DMS 273 (cell line): Measurements from ENCODE around the gene CC2D1A.
"Not testable (repeated sequence)": the region's sequence is repeated elsewhere in the genome, so short reads cannot be mapped to it uniquely, and the experiment has no call there.

Experiments
- DNase-seq: peaks from one replicate; lab custom pipeline; 2025; ENCODE audit not compliant: unreplicated experiment; lab: John Stamatoyannopoulos, UW

The CC2D1A gene

GRCh38 chr19:13902993-13903555 is 2.9 kb upstream of the CC2D1A start:
- peak; percentile 39 for DNase-seq

GRCh38 chr19:13906521-13906904 is 512 bp downstream of the CC2D1A start:
- peak; percentile 45 for DNase-seq

GRCh38 chr19:13906910-13907309 is 909 bp downstream of the CC2D1A start:
- DNase-seq: no peak

- no peak for DNase-seq
Observed at GRCh38 chr19:13908674-13909073, 2.7 kb downstream of the CC2D1A start.

- no peak for DNase-seq
Observed at GRCh38 chr19:13909430-13909829, 3.4 kb downstream of the CC2D1A start.

- no peak for DNase-seq
Observed at GRCh38 chr19:13913352-13913751, 7.4 kb downstream of the CC2D1A start.

- DNase-seq: no peak
Observed at GRCh38 chr19:13914777-13915176, 8.8 kb downstream of the CC2D1A start.

- DNase-seq: no peak
Observed at GRCh38 chr19:13917888-13918406, 11.9 kb downstream of the CC2D1A start.

- DNase-seq: no peak
Observed at GRCh38 chr19:13918726-13919411, 12.9 kb downstream of the CC2D1A start.

GRCh38 chr19:13920524-13920923 is 14.5 kb downstream of the CC2D1A start:
- DNase-seq: no peak

- DNase-seq: peak; percentile 80
Observed at GRCh38 chr19:13920940-13921747, 15.1 kb downstream of the CC2D1A start.

GRCh38 chr19:13922118-13922517 is 16.1 kb downstream of the CC2D1A start:
- not testable (repeated sequence) for DNase-seq

GRCh38 chr19:13923194-13923987 is 17.4 kb downstream of the CC2D1A start:
- no peak for DNase-seq

- no peak for DNase-seq
Observed at GRCh38 chr19:13926010-13926409, 20.0 kb downstream of the CC2D1A start.

- no peak for DNase-seq
Observed at GRCh38 chr19:13926715-13927114, 20.7 kb downstream of the CC2D1A start.

GRCh38 chr19:13929340-13929739 is 23.3 kb downstream of the CC2D1A start:
- DNase-seq: peak; percentile 70

- no peak for DNase-seq
Observed at GRCh38 chr19:13929956-13930355, 24.0 kb downstream of the CC2D1A start.

- DNase-seq: no peak
Observed at GRCh38 chr19:13930402-13930801, 24.4 kb downstream of the CC2D1A start.

GRCh38 chr19:13931391-13932148 is 25.6 kb downstream of the CC2D1A start:
- DNase-seq: no peak

GRCh38 chr19:13932149-13932637 is 26.2 kb downstream of the CC2D1A start:
- no peak for DNase-seq
